Fibroblast of mammary gland (primary cell): ENCODE measurements around the gene PEBP1.
A peak's percentile ranks its signal among the peaks of the same experiment; 100 is the strongest.

Experiments used
- DNase-seq: peaks from one replicate; pipeline ENCODE4 v3.0.0-alpha.2; 2010; ENCODE audit warnings: low read depth
- H3K4me3 ChIP-seq: 2 replicates; pipeline ENCODE4 v1.5.1; 2011; ENCODE audit warnings: low read depth, mild to moderate bottlenecking, low read length, moderate library complexity; ENCODE audit not compliant: control insufficient read depth
- CTCF ChIP-seq: conservative IDR thresholded peaks from 2 replicates; pipeline ENCODE4 v1.5.1; 2011; ENCODE audit warnings: low read depth, low read length, inconsistent platforms; ENCODE audit not compliant: control insufficient read depth, insufficient read depth

PEBP1 gene

GRCh38 chr12:118189741-118190191 lies 53.8 kb downstream of the PEBP1 start:
- TF ChIP-seq CTCF, result no peak
- peak overlapping the region; percentile 38 for H3K4me3 ChIP-seq
- peak; percentile 59 for DNase-seq

DNA sequence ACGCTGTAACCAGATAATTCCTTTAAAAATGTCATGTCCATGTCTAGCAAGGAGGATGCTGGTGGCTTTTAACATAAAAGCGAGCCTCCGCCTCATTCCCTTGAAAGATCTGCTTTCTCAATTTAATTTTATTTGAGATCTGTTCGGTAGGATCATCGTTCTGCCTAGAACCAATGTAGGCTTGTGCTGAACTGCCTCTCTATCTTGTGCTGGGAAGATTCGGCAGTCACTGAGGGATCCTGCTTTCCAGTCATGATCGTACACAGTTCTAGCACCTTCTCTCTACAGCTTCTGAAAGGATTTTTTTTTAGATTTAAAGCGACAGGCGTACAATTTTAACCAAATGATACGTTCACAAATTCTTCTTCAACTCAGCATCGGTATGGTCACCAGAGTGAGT lies 54.3 kb downstream of the PEBP1 start:
- H3K4me3 ChIP-seq, result peak overlapping the region; percentile 38
- no peak for TF ChIP-seq CTCF
- DNase-seq, result peak; percentile 51

DNA sequence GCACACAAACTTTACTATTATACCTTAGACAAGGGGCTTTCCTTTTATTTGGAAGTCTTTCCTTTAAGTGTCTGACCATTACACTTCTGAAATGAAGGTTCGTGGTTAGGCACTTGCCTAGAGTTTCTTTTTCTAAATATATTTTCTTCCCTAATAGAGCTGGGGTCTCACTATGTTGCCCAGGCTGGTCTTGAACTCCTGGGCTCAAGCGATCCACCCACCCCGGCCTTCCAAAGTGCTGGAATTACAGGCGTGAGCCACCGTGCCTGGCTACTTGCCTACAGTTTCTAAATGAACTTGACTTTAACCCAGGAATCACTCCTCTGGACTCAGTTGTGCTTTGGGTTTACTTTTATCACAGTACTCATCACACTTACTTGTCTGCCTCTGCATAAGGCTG lies 57.6 kb downstream of the PEBP1 start:
- no peak for TF ChIP-seq CTCF
- DNase-seq, result no peak
- H3K4me3 ChIP-seq, result no peak overlapping the region

- H3K4me3 ChIP-seq, result no peak overlapping the region
- TF ChIP-seq CTCF, result no peak
- DNase-seq, result no peak
Measured at GRCh38 chr12:118193958-118194357, 58.0 kb downstream of the PEBP1 start.
